HEK293 (cell line): ENCODE data around the gene NEMP1.

Source experiments
- CTCF ChIA-PET: fragments of 350-600 bp; formaldehyde crosslinking; extraction: SDS; loops from one replicate; lab custom pipeline; 2021; ENCODE audit warnings: antibody characterized with exemption; lab: Yijun Ruan, JAX
- POLR2A ChIA-PET: fragments of 300-600 bp; formaldehyde crosslinking; extraction: SDS; loops from one replicate; lab custom pipeline; 2020; ENCODE audit warnings: antibody characterized with exemption, inconsistent platforms; lab: Yijun Ruan, JAX
- H3K27ac ChIP-seq: fragments of 200-500 bp; sonication (Bioruptor generic); 2 replicates; pipeline ENCODE4 v1.5.1; 2014; ENCODE audit warnings: low read depth, low read length, control low read depth, inconsistent platforms; ENCODE audit errors: extremely low read depth
- H3K36me3 ChIP-seq, 2 experiments: fragments of 200-500 bp in 1 of 2; sonication (Bioruptor generic) in 1 of 2; 1 replicate in 1 of 2; 2 replicates in 1 of 2; pipeline ENCODE4 v1.5.1; 2014 to 2017; ENCODE audit warnings: inconsistent platforms in 2 of 2, low read length in 2 of 2; ENCODE audit not compliant: control insufficient read depth in 2 of 2, insufficient read depth in 1 of 2
- H3K4me1 ChIP-seq: fragments of 200-500 bp; sonication (Bioruptor generic); 2 replicates; pipeline ENCODE4 v1.5.1; 2014; ENCODE audit warnings: mild to moderate bottlenecking, low read length, inconsistent platforms; ENCODE audit not compliant: control insufficient read depth, insufficient read depth
- H3K4me3 ChIP-seq: 2 replicates; pipeline ENCODE4 v1.5.1; 2011; ENCODE audit warnings: low read depth, mild to moderate bottlenecking, control low read depth, low read length, moderate library complexity
- H3K9me3 ChIP-seq: fragments of 200-500 bp; sonication (Bioruptor generic); 2 replicates; pipeline ENCODE4 v1.5.1; 2014; ENCODE audit warnings: low read depth, low read length, inconsistent platforms; ENCODE audit not compliant: control insufficient read depth, insufficient read depth
- CTCF ChIP-seq: fragments of 450-650 bp; formaldehyde crosslinking; IDR thresholded peaks from 2 replicates; pipeline ENCODE4 v1.5.1; 2016; ENCODE audit warnings: missing biosample characterization, missing genetic modification characterization
- GLIS1 ChIP-seq: fragments of 450-650 bp; formaldehyde crosslinking; IDR thresholded peaks from 2 replicates; pipeline ENCODE4 v1.5.1; 2016; ENCODE audit warnings: missing biosample characterization, missing genetic modification characterization
- OSR2 ChIP-seq: fragments of 450-650 bp; formaldehyde crosslinking; IDR thresholded peaks from 2 replicates; pipeline ENCODE4 v1.5.1; 2016; ENCODE audit warnings: missing biosample characterization, missing genetic modification characterization
- PRDM10 ChIP-seq: fragments of 450-650 bp; formaldehyde crosslinking; IDR thresholded peaks from 2 replicates; pipeline ENCODE4 v1.5.1; 2016; ENCODE audit warnings: missing biosample characterization, missing genetic modification characterization
- SCRT1 ChIP-seq: fragments of 450-650 bp; formaldehyde crosslinking; IDR thresholded peaks from 2 replicates; pipeline ENCODE4 v1.5.1; 2016; ENCODE audit warnings: missing biosample characterization, missing genetic modification characterization, borderline replicate concordance
- SCRT2 ChIP-seq: fragments of 450-650 bp; formaldehyde crosslinking; IDR thresholded peaks from 2 replicates; pipeline ENCODE4 v1.5.1; 2016; ENCODE audit warnings: missing biosample characterization, missing genetic modification characterization
- ZNF221 ChIP-seq: fragments of 450-650 bp; formaldehyde crosslinking; IDR thresholded peaks from 2 replicates; pipeline ENCODE4 v1.5.1; 2017; ENCODE audit warnings: missing biosample characterization, missing genetic modification characterization, borderline replicate concordance
- ZNF341 ChIP-seq: fragments of 450-650 bp; formaldehyde crosslinking; IDR thresholded peaks from 2 replicates; pipeline ENCODE4; 2016; ENCODE audit warnings: low read depth, missing biosample characterization, missing genetic modification characterization
- ZNF366 ChIP-seq: fragments of 450-650 bp; formaldehyde crosslinking; conservative IDR thresholded peaks from 2 replicates; pipeline ENCODE4 v1.5.1; 2016; ENCODE audit warnings: missing biosample characterization, missing genetic modification characterization
- ZNF37A ChIP-seq: fragments of 450-650 bp; IDR thresholded peaks from 2 replicates; pipeline ENCODE4 v1.5.1; 2018; ENCODE audit warnings: missing biosample characterization, missing genetic modification characterization
- ZNF561 ChIP-seq: fragments of 450-650 bp; IDR thresholded peaks from 2 replicates; pipeline ENCODE4 v1.5.1; 2018; ENCODE audit warnings: missing biosample characterization, missing genetic modification characterization, borderline replicate concordance
- ZNF600 ChIP-seq: fragments of 450-650 bp; formaldehyde crosslinking; IDR thresholded peaks from 2 replicates; pipeline ENCODE4 v1.5.1; 2016; ENCODE audit warnings: missing biosample characterization, missing genetic modification characterization
- ZNF658 ChIP-seq: fragments of 450-650 bp; formaldehyde crosslinking; IDR thresholded peaks from 2 replicates; pipeline ENCODE4; 2016; ENCODE audit warnings: missing biosample characterization, missing genetic modification characterization
- ZNF692 ChIP-seq: fragments of 450-650 bp; formaldehyde crosslinking; IDR thresholded peaks from 2 replicates; pipeline ENCODE4 v1.5.1; 2016; ENCODE audit warnings: missing biosample characterization, missing genetic modification characterization

NEMP1 gene

GRCh38 chr12:57031138-57031725 is 47.4 kb downstream of the NEMP1 start (continued):
- TF ChIP-seq CTCF (tag by site-specific recombination) (peak; percentile 62), GLIS1 (tag by site-specific recombination) (peak; percentile 25; the same call in 1 of the 2 replicates), OSR2 (tag by site-specific recombination) (peak; percentile 95), ZNF366 (tag by site-specific recombination) (peak; percentile 47), ZNF692 (peak; percentile 25; the same call in 1 of the 2 replicates), ZNF561 (tag by site-specific recombination) (0 out of 2 replicates have a peak, but pooled peaks have one; percentile 43), SCRT2 (tag by site-specific recombination) (peak; percentile 99), ZNF600 (tag by site-specific recombination) (0 out of 2 replicates have a peak, but pooled peaks have one; percentile 11), PRDM10 (peak; percentile 80), SCRT1 (tag by site-specific recombination) (peak; percentile 91; the same call in 1 of the 2 replicates), ZNF341 (tag by site-specific recombination) (peak; percentile 37; the same call in 1 of the 2 replicates)

GRCh38 chr12:57029457-57029856 is 49.1 kb downstream of the NEMP1 start:
- Histone ChIP-seq H3K9me3 (no peaks in the 10 kb centered on the region), H3K4me1 (peaks cover 5% of the 10 kb centered on the region), H3K4me3 (no peak overlapping the region), H3K36me3 (no peaks in the 10 kb centered on the region), H3K27ac (no peak overlapping the region)
- ChIA-PET CTCF (interaction anchor here (1.3 kb wide), 1 partner anchor 31 kb away, joined by 4 read pairs; no protein-coding TSS in a partner anchor), POLR2A (no interaction called here)
- TF ChIP-seq ZNF221 (tag by site-specific recombination) (no peak), ZNF37A (tag by site-specific recombination) (no peak), PRDM10 (no peak), ZNF658 (tag by site-specific recombination) (no peak)
